Smooth muscle cell (in vitro differentiated cells): ENCODE measurements around the gene PAX2. TPM values are rescaled to one million over a fixed set of nuclear protein-coding genes. Genes with fewer than 3 reads are reported as not detected.

ENCODE experiments used
- DNase-seq: peaks from one replicate; lab custom pipeline; 2025; ENCODE audit not compliant: unreplicated experiment; lab: John Stamatoyannopoulos, UW
- H2AFZ ChIP-seq: fragments of 200-600 bp; sonication (generic); 2 replicates; pipeline ENCODE4 v1.6.0; 2016; ENCODE audit warnings: antibody characterized with exemption, low read depth, mild to moderate bottlenecking
- H3F3A ChIP-seq: fragments of 200-600 bp; sonication (generic); 2 replicates; pipeline ENCODE4 v1.6.0; 2017; ENCODE audit warnings: antibody characterized with exemption, low read depth
- H3K27ac ChIP-seq: fragments of 200-600 bp; sonication (generic); 2 replicates; pipeline ENCODE4 v1.5.1; 2016; ENCODE audit warnings: low read depth, mild to moderate bottlenecking
- H3K27me3 ChIP-seq: fragments of 200-600 bp; sonication (generic); 2 replicates; pipeline ENCODE4 v1.6.1; 2016; ENCODE audit warnings: low read depth, mild to moderate bottlenecking
- H3K36me3 ChIP-seq: fragments of 200-600 bp; sonication (generic); 2 replicates; pipeline ENCODE4 v1.5.1; 2016; ENCODE audit warnings: low read depth
- H3K4me1 ChIP-seq: fragments of 200-600 bp; sonication (generic); 2 replicates; pipeline ENCODE4 v1.5.1; 2016; ENCODE audit warnings: low read depth
- H3K4me2 ChIP-seq: fragments of 200-600 bp; sonication (generic); 2 replicates; pipeline ENCODE4 v1.6.0; 2016; ENCODE audit warnings: mild to moderate bottlenecking
- H3K4me3 ChIP-seq: fragments of 200-600 bp; sonication (generic); 2 replicates; pipeline ENCODE4 v1.5.1; 2016; ENCODE audit warnings: mild to moderate bottlenecking
- H3K79me2 ChIP-seq: fragments of 200-600 bp; sonication (generic); 2 replicates; pipeline ENCODE4 v1.6.0; 2016; ENCODE audit warnings: low read depth, mild to moderate bottlenecking
- H3K9ac ChIP-seq: fragments of 200-600 bp; sonication (generic); 2 replicates; pipeline ENCODE4 v1.6.0; 2016; ENCODE audit warnings: low read depth
- H3K9me3 ChIP-seq: fragments of 200-600 bp; sonication (generic); replicated peaks from 2 replicates; pipeline ENCODE4 v1.5.1; 2016; ENCODE audit warnings: low read depth
- H4K20me1 ChIP-seq: fragments of 200-600 bp; sonication (generic); 2 replicates; pipeline ENCODE4 v1.6.0; 2016; ENCODE audit warnings: low read depth
- CTCF ChIP-seq: fragments of 200-600 bp; sonication (generic); IDR thresholded peaks from 2 replicates; pipeline ENCODE4 v1.5.1; 2017; ENCODE audit warnings: borderline replicate concordance, mild to moderate bottlenecking, antibody characterized with exemption; ENCODE audit not compliant: insufficient read depth, poor library complexity, severe bottlenecking
- WGBS: methylation state at CpG from one replicate; pipeline ENCODE4 v1.1.7; 2016; ENCODE audit warnings: low lambda C conversion rate; 5-methylcytosine and 5-hydroxymethylcytosine counted together
- polyA plus RNA-seq: library from polyadenylated mRNA; unstranded; fragments of >200 nt; fragmentation: Nextera tagmentation; extraction: Ambion mirVana; gene quantifications from 2 replicates; pipeline ENCODE4 v1.2.1, GENCODE V29; 2016
- total RNA-seq: library from RNA; depleted of rRNA; stranded (reverse); fragments of >200 nt; gene quantifications from 2 replicates; pipeline ENCODE4 v1.2.3, GENCODE V29; 2014

PAX2 gene
- total and polyA plus RNA-seq, 2 experiments from 2014 or later = not detected

GRCh38 chr10:100874702-100875483 lies 129.5 kb downstream of the PAX2 start:
- TF ChIP-seq CTCF = no peak
- Histone ChIP-seq H3K4me3 (no peak overlapping the region), H3K9ac (no peak overlapping the region), H4K20me1 (no peaks in the 10 kb centered on the region), H3K36me3 (no peaks in the 10 kb centered on the region), H2AFZ (no peak overlapping the region), H3K4me2 (no peak overlapping the region), H3K27ac (no peak overlapping the region), H3K9me3 (no peaks in the 10 kb centered on the region), H3K27me3 (no peaks in the 10 kb centered on the region), H3K4me1 (peaks cover 27% of the 10 kb centered on the region), H3F3A (no peaks in the 10 kb centered on the region), H3K79me2 (no peaks in the 10 kb centered on the region)
- no peak for DNase-seq
- WGBS = 87% methylated on average over 18 of the region's 20 CpGs

GRCh38 chr10:100875484-100876166 lies 130.2 kb downstream of the PAX2 start:
- no peak overlapping the region for H3K4me2 ChIP-seq
- H3K9ac ChIP-seq = no peak overlapping the region
- no peaks in the 10 kb centered on the region for H3K79me2 ChIP-seq
- no peak overlapping the region for H3K4me3 ChIP-seq
- H2AFZ ChIP-seq = no peak overlapping the region
- no peaks in the 10 kb centered on the region for H3F3A ChIP-seq
- no peaks in the 10 kb centered on the region for H3K27me3 ChIP-seq
- 59% methylated on average over 5 of the region's 5 CpGs for WGBS
- H3K9me3 ChIP-seq = no peaks in the 10 kb centered on the region
- no peak overlapping the region for H3K27ac ChIP-seq
- no peaks in the 10 kb centered on the region for H3K36me3 ChIP-seq
- peaks cover 27% of the 10 kb centered on the region for H3K4me1 ChIP-seq
- DNase-seq = no peak
- TF ChIP-seq CTCF = no peak
- H4K20me1 ChIP-seq = no peaks in the 10 kb centered on the region

- TF ChIP-seq CTCF = no peak
- no peak for DNase-seq
- Histone ChIP-seq H3K36me3 (no peaks in the 10 kb centered on the region), H3K4me2 (no peak overlapping the region), H3K9me3 (no peaks in the 10 kb centered on the region), H4K20me1 (no peaks in the 10 kb centered on the region), H3K4me1 (peaks cover 31% of the 10 kb centered on the region), H3F3A (no peaks in the 10 kb centered on the region), H3K9ac (no peak overlapping the region), H3K4me3 (no peak overlapping the region), H2AFZ (no peak overlapping the region), H3K79me2 (no peaks in the 10 kb centered on the region), H3K27me3 (no peaks in the 10 kb centered on the region), H3K27ac (no peak overlapping the region)
- 81% methylated on average over 24 of the region's 24 CpGs for WGBS
Measured at GRCh38 chr10:100876585-100877460, 131.4 kb downstream of the PAX2 start.
